PC-3 (cell line): ENCODE results near the gene CIP2A. TPM values are rescaled to one million over a fixed set of nuclear protein-coding genes. Genes with fewer than 3 reads are reported as not detected.

Experiments used
- ATAC-seq: fragments of 200-7000 bp; cut with Tn5 transposase; 2 replicates; pipeline ENCODE4 v1.9.1; 2020; ENCODE audit warnings: mild to moderate bottlenecking, moderate library complexity
- Bru-seq: library from RNA; stranded (reverse); fragments of 400-500 nt; gene quantifications from one replicate; lab custom pipeline; 2021; lab: Mats Ljungman, UMichigan
- BruChase-seq, 2 experiments: library from RNA; stranded (reverse); fragments of 400-500 nt; gene quantifications; one replicate each; lab custom pipeline; 2021; lab: Mats Ljungman, UMichigan
- BruUV-seq: library from RNA; stranded (reverse); fragments of 400-500 nt; replicated peaks from 2 replicates; lab custom pipeline; 2021; lab: Mats Ljungman, UMichigan
- CTCF ChIA-PET: fragments of 300-600 bp; sonication (Branson Sonifier 250); formaldehyde crosslinking; loops from one replicate; lab custom pipeline; 2022; ENCODE audit warnings: antibody characterized with exemption; lab: Charles Lee
- POLR2A ChIA-PET: fragments of 300-600 bp; sonication (Branson Sonifier 250); formaldehyde crosslinking; loops from one replicate; lab custom pipeline; 2022; ENCODE audit warnings: antibody characterized with exemption; ENCODE audit not compliant: unreplicated experiment; lab: Charles Lee
- DNase-seq: peaks from one replicate; pipeline ENCODE4 v3.0.0-alpha.2; 2015
- H2AFZ ChIP-seq: fragments of 300-600 bp; sonication (generic); 2 replicates; pipeline ENCODE4 v1.6.0; 2016; ENCODE audit warnings: antibody characterized with exemption, low read length
- H3F3A ChIP-seq: fragments of 300-600 bp; sonication (generic); one replicate; pipeline ENCODE4 v1.6.0; 2017; ENCODE audit warnings: antibody characterized with exemption, low read length, control low read depth, mild to moderate bottlenecking; ENCODE audit not compliant: unreplicated experiment
- H3K27ac ChIP-seq: fragments of 300-600 bp; sonication (generic); 2 replicates; pipeline ENCODE4 v1.5.1; 2016; ENCODE audit warnings: mild to moderate bottlenecking, low read length
- H3K27me3 ChIP-seq: fragments of 300-600 bp; sonication (generic); 2 replicates; pipeline ENCODE4 v1.6.1; 2016; ENCODE audit warnings: low read length, mixed read lengths
- H3K36me3 ChIP-seq: fragments of 300-600 bp; sonication (generic); 2 replicates; pipeline ENCODE4 v1.6.1; 2016; ENCODE audit warnings: low read depth, mixed run types, low read length, mixed read lengths
- H3K4me1 ChIP-seq: fragments of 300-600 bp; sonication (generic); 2 replicates; pipeline ENCODE4 v1.5.1; 2016; ENCODE audit warnings: low read length; ENCODE audit not compliant: insufficient read depth
- H3K4me2 ChIP-seq: fragments of 300-600 bp; sonication (generic); 2 replicates; pipeline ENCODE4 v1.6.0; 2016; ENCODE audit warnings: low read length
- H3K4me3 ChIP-seq: fragments of 300-600 bp; sonication (generic); 2 replicates; pipeline ENCODE4 v1.5.1; 2016; ENCODE audit warnings: mild to moderate bottlenecking, low read length, mixed read lengths
- H3K79me2 ChIP-seq: fragments of 300-600 bp; sonication (generic); 2 replicates; pipeline ENCODE4 v1.6.1; 2017; ENCODE audit warnings: low read length, mixed read lengths
- H3K9ac ChIP-seq: fragments of 300-600 bp; sonication (generic); 2 replicates; pipeline ENCODE4 v1.6.0; 2016; ENCODE audit warnings: mild to moderate bottlenecking, low read length
- H3K9me2 ChIP-seq: fragments of 300-600 bp; sonication (generic); replicated peaks from 2 replicates; pipeline ENCODE4 v1.6.1; 2016; ENCODE audit warnings: mixed run types, low read length, mixed read lengths
- H3K9me3 ChIP-seq: fragments of 300-600 bp; sonication (generic); 2 replicates; pipeline ENCODE4 v1.6.1; 2016; ENCODE audit warnings: low read length, mixed read lengths
- H4K20me1 ChIP-seq: fragments of 300-600 bp; sonication (generic); 2 replicates; pipeline ENCODE4 v1.6.1; 2016; ENCODE audit warnings: low read length, mixed read lengths
- CTCF ChIP-seq: fragments of 300-600 bp; sonication (generic); conservative IDR thresholded peaks from 2 replicates; pipeline ENCODE4 v1.5.1; 2017; ENCODE audit warnings: antibody characterized with exemption, low read depth, mild to moderate bottlenecking, low read length
- EZH2 ChIP-seq: fragments of 300-600 bp; sonication (generic); IDR thresholded peaks from one replicate; pipeline ENCODE4 v1.6.1; 2017; ENCODE audit warnings: antibody characterized with exemption, mild to moderate bottlenecking, low read length; ENCODE audit not compliant: unreplicated experiment
- EZH2phosphoT487 ChIP-seq: fragments of 300-600 bp; sonication (generic); IDR thresholded peaks from 2 replicates; pipeline ENCODE4 v1.6.1; 2018; ENCODE audit warnings: mild to moderate bottlenecking, antibody characterized with exemption, low read length, borderline replicate concordance
- intact Hi-C: fragments of 100-400 bp; cut with micrococcal nuclease; formaldehyde crosslinking; loops from 2 replicates; pipeline ENCODE4 v1.9.0; 2023
- long read RNA-seq: library from polyadenylated mRNA; unstranded; transcript quantifications from one replicate; pipeline ENCODE4 v2.0.0, GENCODE V29; 2021; ENCODE audit not compliant: unreplicated experiment
- total RNA-seq: library from RNA; depleted of rRNA; stranded (reverse); fragments of >200 nt; gene quantifications from 2 replicates; pipeline ENCODE4 v1.2.3, GENCODE V29; 2014; rRNA removed

CIP2A gene
- total RNA-seq (47.9 and 52.4 TPM in 2 replicates), Bru-seq, nascent RNA (percentile 80 among the genes with signal in this experiment), BruChase-seq, experiment 1, labeled RNA remaining after a 6-hour chase (percentile 75 among the genes with signal in this experiment), BruChase-seq, experiment 2, labeled RNA remaining after a 2-hour chase (percentile 70 among the genes with signal in this experiment)
- long read RNA-seq, partial matches to known transcripts = 14 of 18 reads
- long read RNA-seq, other reads (novel, unspliced or antisense) = 4 of 18 reads

- TF ChIP-seq EZH2phosphoT487 (no peak), CTCF (no peak), EZH2 (no peak)
- Histone ChIP-seq H3K27me3 (no peaks in the 10 kb centered on the region), H3K4me3 (peak within 1 kb of the TSS; percentile 98), H3K9ac (peak within 1 kb of the TSS; percentile 97), H3K4me2 (peak within 1 kb of the TSS; percentile 86), H3K9me3 (no peaks in the 10 kb centered on the region), H3K4me1 (peaks cover 29% of the 10 kb centered on the region), H3K36me3 (peaks cover 7% of the 10 kb centered on the region; the same call in 1 of the 2 replicates), H3F3A (no peaks in the 10 kb centered on the region), H4K20me1 (peaks cover 17% of the 10 kb centered on the region; the same call in 1 of the 2 replicates), H3K27ac (peak within 1 kb of the TSS; percentile 94), H3K79me2 (peaks cover 67% of the 10 kb centered on the region), H2AFZ (peak within 1 kb of the TSS; percentile 90), H3K9me2 (no peaks in the 10 kb centered on the region)
- BruUV-seq = TSS peak; percentile 85
- DNase-seq (peak; percentile 96), ATAC-seq (peak; percentile 85)
- intact Hi-C loops = loop anchor here (2.0 kb wide), 1 partner anchor 35 kb away; no protein-coding TSS in a partner anchor
- ChIA-PET POLR2A (interaction anchor here (0.5 to 0.7 kb wide), 3 partner anchors 24 to 471 kb away, joined by 3 to 5 read pairs (median 3); no protein-coding TSS in a partner anchor), CTCF (interaction anchor here (0.5 to 1.0 kb wide), 3 partner anchors 22 to 95 kb away, joined by 3 read pairs; no protein-coding TSS in a partner anchor)
These were observed at the start of gene CIP2A, which contains the start of gene DZIP3 for GRCh38 chr3:108589081-108589997. TSS of gene CIP2A (minus strand) at chr3:108589438. CDS start at chr3:108589375, 63 bp downstream. TSS of gene DZIP3 (plus strand) at chr3:108589722. CDS start at chr3:108605407, 15,685 bp downstream.

GRCh38 chr3:108629974-108630373, 40.7 kb upstream of the CIP2A start:
- intact Hi-C loops = no loop called here
- POLR2A ChIA-PET = interaction anchor here (0.5 kb wide), 1 partner anchor 124 kb away, joined by 10 read pairs; no protein-coding TSS in a partner anchor
- CTCF ChIA-PET = no interaction called here

More at GRCh38 chr3:108629974-108630373, 40.7 kb upstream of the CIP2A start:
- Histone ChIP-seq H4K20me1 (no peaks in the 10 kb centered on the region), H2AFZ (no peak overlapping the region), H3K9me3 (no peaks in the 10 kb centered on the region), H3K4me1 (no peaks in the 10 kb centered on the region), H3F3A (no peaks in the 10 kb centered on the region), H3K4me2 (no peak overlapping the region), H3K27ac (no peak overlapping the region), H3K9me2 (no peaks in the 10 kb centered on the region), H3K27me3 (no peaks in the 10 kb centered on the region), H3K79me2 (no peaks in the 10 kb centered on the region), H3K4me3 (no peak overlapping the region), H3K9ac (no peak overlapping the region), H3K36me3 (no peaks in the 10 kb centered on the region)
- no peak for DNase-seq
- ATAC-seq = no peak
- TF ChIP-seq EZH2 = no peak
- no peak for TF ChIP-seq CTCF
- TF ChIP-seq EZH2phosphoT487 = no peak
- BruUV-seq = no TSS peak
